ENCODE measurements around the gene RAB44. TPM values are rescaled to one million over a fixed set of nuclear protein-coding genes. Genes with fewer than 3 reads are reported as not detected.
A peak's percentile ranks its signal among the peaks of the same experiment; 100 is the strongest.

The RAB44 gene
- total and polyA plus RNA-seq, 8 donors = 0.06 to 0.37 (median 0.15) TPM

- H3K27me3 ChIP-seq = no peaks in the 10 kb centered on the region
- no peak overlapping the region for H3K4me3 ChIP-seq
- TF ChIP-seq CTCF (IDR thresholded peaks at IDR 0.05) = no peak
- no peaks in the 10 kb centered on the region for H3K36me3 ChIP-seq
- DNase-seq = no peak
- H3K9me3 ChIP-seq = no peaks in the 10 kb centered on the region
- H3K4me1 ChIP-seq = peaks cover 18 to 37% of the 10 kb centered on the region in 2 donors
- intact Hi-C loops (cut with DNase I) = no loop called here
- H3K27ac ChIP-seq = no peak overlapping the region
- no peak for ATAC-seq
These were observed 35.7 kb downstream of the RAB44 start for GRCh38 chr6:36733300-36733699.

GRCh38 chr6:36734486-36735060 is 36.9 kb downstream of the RAB44 start:
- H3K27ac ChIP-seq = peak overlapping the region; percentile 84
- H3K4me1 ChIP-seq = peaks cover 18 to 25% of the 10 kb centered on the region in 2 donors
- H3K9me3 ChIP-seq = no peaks in the 10 kb centered on the region
- TF ChIP-seq CTCF (IDR thresholded peaks at IDR 0.05) = no peak
- intact Hi-C loops (cut with DNase I) = no loop called here
- DNase-seq (no peak), ATAC-seq (no peak)
- H3K36me3 ChIP-seq = no peaks in the 10 kb centered on the region
- no peaks in the 10 kb centered on the region for H3K27me3 ChIP-seq
- no peak overlapping the region for H3K4me3 ChIP-seq

- H3K4me3 ChIP-seq = no peak overlapping the region
- intact Hi-C loops (cut with DNase I) = no loop called here
- peak in 3 of 4 donors; percentile 37 to 77 (median 73) for DNase-seq
These were observed 37.8 kb downstream of the RAB44 start for GRCh38 chr6:36735110-36736071.

GRCh38 chr6:36737043-36737785 is 39.6 kb downstream of the RAB44 start:
- H3K27me3 ChIP-seq = no peaks in the 10 kb centered on the region
- no peaks in the 10 kb centered on the region for H3K36me3 ChIP-seq
- H3K27ac ChIP-seq = no peak overlapping the region
- ATAC-seq (no peak), DNase-seq (no peak)
- peaks cover 18 to 25% of the 10 kb centered on the region in 2 donors for H3K4me1 ChIP-seq
- no peak for TF ChIP-seq CTCF (IDR thresholded peaks at IDR 0.05)
- H3K4me3 ChIP-seq = no peak overlapping the region
- no peaks in the 10 kb centered on the region for H3K9me3 ChIP-seq
- intact Hi-C loops (cut with DNase I) = no loop called here

More at GRCh38 chr6:36735110-36736071, 37.8 kb downstream of the RAB44 start:
- peaks cover 18 to 25% of the 10 kb centered on the region in 2 donors for H3K4me1 ChIP-seq
- peak in 1 of 2 donors; percentile 9 for TF ChIP-seq CTCF (IDR thresholded peaks at IDR 0.05)
- peak overlapping the region; percentile 84 for H3K27ac ChIP-seq
- peak; percentile 85 for ATAC-seq
- H3K9me3 ChIP-seq = no peaks in the 10 kb centered on the region
- no peaks in the 10 kb centered on the region for H3K27me3 ChIP-seq
- no peaks in the 10 kb centered on the region for H3K36me3 ChIP-seq

All from left lung (tissue), 10 donors.